H9 (cell line): ENCODE data around the gene FNDC3B. TPM values are rescaled to one million over a fixed set of nuclear protein-coding genes. Genes with fewer than 3 reads are reported as not detected.

Experiments
- DNase-seq: peaks from one replicate; pipeline ENCODE4 v3.0.0-alpha.2; 2017
- H2AFZ ChIP-seq: one replicate; pipeline ENCODE4 v1.6.1; 2013; ENCODE audit warnings: mild to moderate bottlenecking, low read length, control low read depth, moderate library complexity
- H2AK5ac ChIP-seq: 2 replicates; pipeline ENCODE4 v1.6.1; 2013; ENCODE audit warnings: low read length, control low read depth, mixed read lengths; ENCODE audit not compliant: insufficient read length
- H2BK120ac ChIP-seq: one replicate; pipeline ENCODE4 v1.6.1; 2013; ENCODE audit warnings: low read depth, mild to moderate bottlenecking, low read length, control low read depth, inconsistent platforms; ENCODE audit not compliant: poor library complexity, severe bottlenecking
- H2BK12ac ChIP-seq: 2 replicates; pipeline ENCODE4 v1.6.1; 2013; ENCODE audit warnings: low read length, control low read depth, mixed read lengths, low read depth; ENCODE audit not compliant: insufficient read length
- H2BK15ac ChIP-seq: 2 replicates; pipeline ENCODE4 v1.6.1; 2013; ENCODE audit warnings: low read depth, low read length, control low read depth
- H2BK20ac ChIP-seq: one replicate; pipeline ENCODE4 v1.6.1; 2013; ENCODE audit warnings: low read depth, mild to moderate bottlenecking, low read length, control low read depth, inconsistent platforms; ENCODE audit not compliant: poor library complexity, severe bottlenecking
- H2BK5ac ChIP-seq: 2 replicates; pipeline ENCODE4 v1.6.1; 2013; ENCODE audit warnings: low read length, control low read depth, mixed read lengths; ENCODE audit not compliant: insufficient read length
- H3K14ac ChIP-seq: 2 replicates; pipeline ENCODE4 v1.6.1; 2013; ENCODE audit warnings: low read length, control low read depth; ENCODE audit not compliant: insufficient read depth
- H3K18ac ChIP-seq: 2 replicates; pipeline ENCODE4 v1.6.1; 2013; ENCODE audit warnings: low read depth, mild to moderate bottlenecking, mixed read lengths, low read length, control low read depth; ENCODE audit not compliant: insufficient read length
- H3K23ac ChIP-seq: 2 replicates; pipeline ENCODE4 v1.6.1; 2013; ENCODE audit warnings: low read length, control low read depth, mixed read lengths, low read depth; ENCODE audit not compliant: insufficient read length
- H3K23me2 ChIP-seq: 2 replicates; pipeline ENCODE4 v1.6.1; 2013; ENCODE audit warnings: low read depth, mild to moderate bottlenecking, mixed read lengths, low read length, control low read depth; ENCODE audit not compliant: insufficient read length, poor library complexity, severe bottlenecking
- H3K27ac ChIP-seq: 2 replicates; pipeline ENCODE4 v1.5.1; 2013; ENCODE audit warnings: low read length, control low read depth, mixed read lengths, low read depth; ENCODE audit not compliant: insufficient read length
- H3K27me3 ChIP-seq: 2 replicates; pipeline ENCODE4 v1.6.1; 2013; ENCODE audit warnings: low read length, control low read depth, inconsistent platforms; ENCODE audit not compliant: insufficient read depth
- H3K4ac ChIP-seq: 2 replicates; pipeline ENCODE4 v1.6.1; 2013; ENCODE audit warnings: low read depth, mild to moderate bottlenecking, control low read depth, inconsistent platforms, low read length, moderate library complexity
- H3K4me1 ChIP-seq: 2 replicates; pipeline ENCODE4 v1.6.1; 2013; ENCODE audit warnings: low read length, control low read depth, inconsistent platforms; ENCODE audit not compliant: insufficient read depth
- H3K4me2 ChIP-seq: 2 replicates; pipeline ENCODE4 v1.6.1; 2013; ENCODE audit warnings: low read length, control low read depth, mixed read lengths; ENCODE audit not compliant: insufficient read length, insufficient read depth
- H3K56ac ChIP-seq: 2 replicates; pipeline ENCODE4 v1.6.1; 2013; ENCODE audit warnings: low read depth, mild to moderate bottlenecking, mixed read lengths, low read length, control low read depth; ENCODE audit not compliant: insufficient read length
- H3K79me1 ChIP-seq: 2 replicates; pipeline ENCODE4 v1.6.1; 2013; ENCODE audit warnings: low read depth, mild to moderate bottlenecking, moderate library complexity, low read length, control low read depth, inconsistent platforms; ENCODE audit not compliant: insufficient read depth, poor library complexity, severe bottlenecking
- H3K79me2 ChIP-seq: 2 replicates; pipeline ENCODE4 v1.6.1; 2013; ENCODE audit warnings: low read length, control low read depth, inconsistent platforms; ENCODE audit not compliant: insufficient read depth
- H3K9ac ChIP-seq: 2 replicates; pipeline ENCODE4 v1.6.1; 2013; ENCODE audit warnings: low read length, control low read depth, mixed read lengths; ENCODE audit not compliant: insufficient read length; ENCODE audit errors: extremely low read depth
- H3K9me3 ChIP-seq: one replicate; pipeline ENCODE4 v1.6.1; 2013; ENCODE audit warnings: low read depth, low read length, inconsistent platforms; ENCODE audit not compliant: control insufficient read depth
- H3T11ph ChIP-seq: one replicate; pipeline ENCODE4 v1.6.1; 2013; ENCODE audit warnings: mild to moderate bottlenecking, low read length, control low read depth, inconsistent platforms
- H4K20me1 ChIP-seq: one replicate; pipeline ENCODE4 v1.6.1; 2013; ENCODE audit not compliant: control insufficient read depth, insufficient read length, insufficient read depth
- H4K5ac ChIP-seq: 2 replicates; pipeline ENCODE4 v1.6.1; 2013; ENCODE audit warnings: low read depth, mild to moderate bottlenecking, mixed read lengths, low read length, control low read depth; ENCODE audit not compliant: insufficient read length
- H4K8ac ChIP-seq: replicated peaks from 2 replicates; pipeline ENCODE4 v1.6.1; 2013; ENCODE audit warnings: low read length, control low read depth, mixed read lengths, low read depth; ENCODE audit not compliant: insufficient read length
- H4K91ac ChIP-seq: 2 replicates; pipeline ENCODE4 v1.6.1; 2013; ENCODE audit warnings: low read depth, mild to moderate bottlenecking, moderate library complexity, mixed read lengths, low read length, control low read depth; ENCODE audit not compliant: insufficient read length
- H3K27ac Mint-ChIP-seq, 3 experiments: 2 replicates in 2 of 3; 3 replicates in 1 of 3; pipeline ENCODE4 v1.8.0; 2020 to 2021; ENCODE audit warnings: mixed read lengths in 3 of 3, mild to moderate bottlenecking in 1 of 3, moderate library complexity in 1 of 3
- H3K27me3 Mint-ChIP-seq: 2 replicates; pipeline ENCODE4 v1.8.0; 2021; ENCODE audit warnings: low read depth, mild to moderate bottlenecking, moderate library complexity, mixed read lengths
- H3K36me3 Mint-ChIP-seq, 3 experiments: 2 replicates in 2 of 3; 3 replicates in 1 of 3; pipeline ENCODE4 v1.8.0; 2020 to 2021; ENCODE audit warnings: low read depth in 3 of 3, mixed read lengths in 3 of 3; ENCODE audit not compliant: insufficient read depth in 1 of 3
- H3K4me1 Mint-ChIP-seq, 2 experiments: 2 replicates each; pipeline ENCODE4 v1.8.0; 2020; ENCODE audit warnings: mixed read lengths in 2 of 2
- H3K4me3 Mint-ChIP-seq, 2 experiments: 2 replicates in 1 of 2; 3 replicates in 1 of 2; pipeline ENCODE4 v1.8.0; 2020 to 2021; ENCODE audit warnings: mild to moderate bottlenecking in 2 of 2, mixed read lengths in 2 of 2, moderate library complexity in 1 of 2
- H3K9me3 Mint-ChIP-seq, 2 experiments: 2 replicates in 1 of 2; 3 replicates in 1 of 2; pipeline ENCODE4 v1.8.0; 2020; ENCODE audit warnings: mild to moderate bottlenecking in 2 of 2, mixed read lengths in 2 of 2, moderate library complexity in 1 of 2
- WGBS: extraction: QIAGEN DNeasy Blood & Tissue Kit; methylation state at CpG from one replicate; pipeline ENCODE4 v1.1.7; 2013; ENCODE audit warnings: missing lambda C conversion rate, low lambda C conversion rate, mixed read lengths; ENCODE audit not compliant: insufficient read length; ENCODE audit errors: extremely low coverage; 5-methylcytosine and 5-hydroxymethylcytosine counted together
- total RNA-seq: library from RNA; stranded (reverse); gene quantifications from 2 replicates; pipeline ENCODE4 v1.2.1, GENCODE V29; 2021
- TF ChIP-seq, protein P1 (sequence below): fragments of 200-600 bp; sonication (generic); conservative IDR thresholded peaks from 3 replicates; pipeline ENCODE4 v1.8.0; 2021; ENCODE audit warnings: antibody characterized with exemption, mild to moderate bottlenecking

FNDC3B gene
- total RNA-seq, 1 experiment from 2014 or later = 43.8 TPM

GRCh38 chr3:172388412-172389078, 349.2 kb downstream of the FNDC3B start:
- no peak overlapping the region for H3K27ac Mint-ChIP-seq
- no peak overlapping the region for H2BK12ac ChIP-seq
- no peak overlapping the region for H2BK20ac ChIP-seq
- no peak overlapping the region for H3K23ac ChIP-seq
- H3K4me3 Mint-ChIP-seq = no peak overlapping the region
- no CpG with 5 or more reads among the region's 10 CpGs for WGBS
- no peaks in the 10 kb centered on the region for H3K23me2 ChIP-seq
- no peaks in the 10 kb centered on the region for H3K9me3 Mint-ChIP-seq
- H2BK5ac ChIP-seq = no peak overlapping the region
- H3K79me1 ChIP-seq = no peaks in the 10 kb centered on the region
- no peak overlapping the region for H3T11ph ChIP-seq
- no peaks in the 10 kb centered on the region for H3K9me3 ChIP-seq
- no peaks in the 10 kb centered on the region for H3K79me2 ChIP-seq
- H2AFZ ChIP-seq = no peak overlapping the region
- H3K9ac ChIP-seq = no peak overlapping the region
- no peak overlapping the region for H3K4ac ChIP-seq
- H3K27me3 Mint-ChIP-seq = no peaks in the 10 kb centered on the region
- no peak overlapping the region for H3K18ac ChIP-seq
- no peak for DNase-seq
- H4K5ac ChIP-seq = no peak overlapping the region
- peaks cover 3 to 11% of the 10 kb centered on the region in 2 experiments; a peak in 2 of 4 replicates for H3K4me1 Mint-ChIP-seq
- no peak overlapping the region for H3K14ac ChIP-seq
- peaks cover 8 to 12% (median 11%) of the 10 kb centered on the region in 3 experiments for H3K36me3 Mint-ChIP-seq
- H2BK120ac ChIP-seq = no peak overlapping the region
- H3K4me2 ChIP-seq = no peak overlapping the region
- no peak overlapping the region for H3K27ac ChIP-seq
- no peaks in the 10 kb centered on the region for H4K20me1 ChIP-seq
- no peaks in the 10 kb centered on the region for H3K4me1 ChIP-seq
- H2BK15ac ChIP-seq = no peak overlapping the region
- TF ChIP-seq, protein P1, sequence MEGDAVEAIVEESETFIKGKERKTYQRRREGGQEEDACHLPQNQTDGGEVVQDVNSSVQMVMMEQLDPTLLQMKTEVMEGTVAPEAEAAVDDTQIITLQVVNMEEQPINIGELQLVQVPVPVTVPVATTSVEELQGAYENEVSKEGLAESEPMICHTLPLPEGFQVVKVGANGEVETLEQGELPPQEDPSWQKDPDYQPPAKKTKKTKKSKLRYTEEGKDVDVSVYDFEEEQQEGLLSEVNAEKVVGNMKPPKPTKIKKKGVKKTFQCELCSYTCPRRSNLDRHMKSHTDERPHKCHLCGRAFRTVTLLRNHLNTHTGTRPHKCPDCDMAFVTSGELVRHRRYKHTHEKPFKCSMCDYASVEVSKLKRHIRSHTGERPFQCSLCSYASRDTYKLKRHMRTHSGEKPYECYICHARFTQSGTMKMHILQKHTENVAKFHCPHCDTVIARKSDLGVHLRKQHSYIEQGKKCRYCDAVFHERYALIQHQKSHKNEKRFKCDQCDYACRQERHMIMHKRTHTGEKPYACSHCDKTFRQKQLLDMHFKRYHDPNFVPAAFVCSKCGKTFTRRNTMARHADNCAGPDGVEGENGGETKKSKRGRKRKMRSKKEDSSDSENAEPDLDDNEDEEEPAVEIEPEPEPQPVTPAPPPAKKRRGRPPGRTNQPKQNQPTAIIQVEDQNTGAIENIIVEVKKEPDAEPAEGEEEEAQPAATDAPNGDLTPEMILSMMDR = no peak
- H2AK5ac ChIP-seq = no peak overlapping the region
- H4K8ac ChIP-seq = no peak overlapping the region
- H3K27me3 ChIP-seq = no peaks in the 10 kb centered on the region
- H4K91ac ChIP-seq = no peak overlapping the region
- H3K56ac ChIP-seq = no peak overlapping the region
